SK-N-SH treated with all-trans-retinoic acid at 6 μM for 48 hours (cell line): ENCODE data around the gene NSUN2.

Source experiments
- ATAC-seq: fragments of 200-7000 bp; cut with Tn5 transposase; 3 replicates; pipeline ENCODE4 v1.9.1; 2020; ENCODE audit warnings: mild to moderate bottlenecking, moderate library complexity
- CREB5 ChIP-seq: fragments of 250-450 bp; sonication (Bioruptor Pico); IDR thresholded peaks from 2 replicates; pipeline ENCODE4 v1.5.1; 2020; ENCODE audit warnings: low read depth, mild to moderate bottlenecking, moderate library complexity
- CSDC2 ChIP-seq: fragments of 250-450 bp; sonication (Bioruptor Pico); IDR thresholded peaks from 2 replicates; pipeline ENCODE4 v1.5.0; 2020; ENCODE audit warnings: mild to moderate bottlenecking, moderate library complexity
- CSRNP3 ChIP-seq: fragments of 250-450 bp; sonication (Bioruptor Pico); IDR thresholded peaks from 2 replicates; pipeline ENCODE4 v1.5.1; 2021; ENCODE audit warnings: mild to moderate bottlenecking, moderate library complexity
- ISL1 ChIP-seq: fragments of 250-450 bp; sonication (Bioruptor Pico); IDR thresholded peaks from 2 replicates; pipeline ENCODE4 v2.1.2; 2022; ENCODE audit warnings: mild to moderate bottlenecking, moderate library complexity
- PATZ1 ChIP-seq: fragments of 250-450 bp; sonication (Bioruptor Pico); IDR thresholded peaks from 2 replicates; pipeline ENCODE4 v1.8.0; 2020; ENCODE audit warnings: mild to moderate bottlenecking, moderate library complexity, borderline replicate concordance
- POU6F1 ChIP-seq: fragments of 250-450 bp; sonication (Bioruptor Pico); IDR thresholded peaks from 2 replicates; pipeline ENCODE4 v1.8.0; 2021; ENCODE audit warnings: low read depth, mild to moderate bottlenecking, moderate library complexity, borderline replicate concordance
- SNAI2 ChIP-seq: fragments of 250-450 bp; sonication (Bioruptor Pico); IDR thresholded peaks from 2 replicates; pipeline ENCODE4 v1.5.0; 2020; ENCODE audit warnings: mild to moderate bottlenecking, moderate library complexity
- TSHZ2 ChIP-seq: fragments of 250-450 bp; sonication (Bioruptor Pico); IDR thresholded peaks from 2 replicates; pipeline ENCODE4 v1.5.0; 2020; ENCODE audit warnings: mild to moderate bottlenecking, moderate library complexity
- ZFP30 ChIP-seq: fragments of 450-650 bp; formaldehyde crosslinking; IDR thresholded peaks from 2 replicates; pipeline ENCODE4 v1.5.0; 2022; ENCODE audit warnings: mild to moderate bottlenecking, moderate library complexity
- ZNF565 ChIP-seq: fragments of 450-650 bp; formaldehyde crosslinking; conservative IDR thresholded peaks from 2 replicates; pipeline ENCODE4 v1.5.0; 2020; ENCODE audit warnings: low read depth, mild to moderate bottlenecking, moderate library complexity
- ZNF70 ChIP-seq: fragments of 450-650 bp; formaldehyde crosslinking; IDR thresholded peaks from 2 replicates; pipeline ENCODE4 v1.5.0; 2020; ENCODE audit warnings: mild to moderate bottlenecking, moderate library complexity
- ZNF8 ChIP-seq: fragments of 450-650 bp; formaldehyde crosslinking; IDR thresholded peaks from 2 replicates; pipeline ENCODE4 v1.5.0; 2020; ENCODE audit warnings: mild to moderate bottlenecking, moderate library complexity

NSUN2 gene

GRCh38 chr5:6601271-6601670 is 31.6 kb downstream of the NSUN2 start (continued):
- TF ChIP-seq CSRNP3 (CRISPR knock-in tag) (no peak), ZNF70 (no peak), TSHZ2 (CRISPR knock-in tag) (no peak), ISL1 (CRISPR knock-in tag) (no peak)

- no peak for TF ChIP-seq PATZ1 (CRISPR knock-in tag)
- TF ChIP-seq TSHZ2 (CRISPR knock-in tag) = no peak
- no peak for TF ChIP-seq POU6F1 (CRISPR knock-in tag)
- TF ChIP-seq ZNF565 (CRISPR knock-in tag) = no peak
- no peak for TF ChIP-seq CSDC2 (CRISPR knock-in tag)
- no peak for ATAC-seq
Observed at GRCh38 chr5:6599739-6600138, 33.1 kb downstream of the NSUN2 start.

GRCh38 chr5:6598351-6598900 is 34.4 kb downstream of the NSUN2 start:
- TF ChIP-seq ZFP30 (CRISPR knock-in tag) = no peak
- no peak for TF ChIP-seq ISL1 (CRISPR knock-in tag)
- TF ChIP-seq POU6F1 (CRISPR knock-in tag) = no peak
- TF ChIP-seq ZNF8 (CRISPR knock-in tag) = no peak
- no peak for TF ChIP-seq CSDC2 (CRISPR knock-in tag)
- TF ChIP-seq SNAI2 (CRISPR knock-in tag) = no peak
- no peak for TF ChIP-seq CREB5 (CRISPR knock-in tag)
- ATAC-seq = no peak
